NCI-H1417 treated with DMSO at 0.1 percent for 48 hours (cell line): ENCODE results near the gene KAT6B.
"Not testable (repeated sequence)": the region's sequence is repeated elsewhere in the genome, so short reads cannot be mapped to it uniquely, and the experiment has no call there.

Source experiments
- DNase-seq: peaks from one replicate; lab custom pipeline; 2025; lab: John Stamatoyannopoulos, UW

KAT6B gene

DNA sequence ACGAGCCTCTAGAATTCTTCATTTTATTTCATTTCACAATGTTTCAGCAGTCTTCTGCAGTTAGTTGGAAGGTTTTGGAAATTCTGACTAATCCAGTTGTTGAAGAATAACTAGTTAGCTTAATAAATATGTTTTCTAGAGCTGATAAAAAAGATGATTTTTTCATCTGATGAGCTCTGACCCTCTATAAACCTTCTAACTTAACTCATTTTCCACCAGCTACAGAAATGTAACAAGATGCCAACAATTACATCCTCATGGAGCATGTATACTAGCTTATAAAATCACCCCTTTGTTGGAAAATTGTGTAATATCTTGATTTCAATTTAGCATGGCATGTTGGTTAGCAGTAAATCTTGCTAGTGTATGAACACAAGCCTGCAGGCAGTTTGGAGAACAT, 33.1 kb downstream of the KAT6B start:
- DNase-seq: no peak

- no peak for DNase-seq
Observed at GRCh38 chr10:74862625-74863024, 36.2 kb downstream of the KAT6B start.

GRCh38 chr10:74863551-74863950, 37.2 kb downstream of the KAT6B start:
- DNase-seq: no peak

DNA sequence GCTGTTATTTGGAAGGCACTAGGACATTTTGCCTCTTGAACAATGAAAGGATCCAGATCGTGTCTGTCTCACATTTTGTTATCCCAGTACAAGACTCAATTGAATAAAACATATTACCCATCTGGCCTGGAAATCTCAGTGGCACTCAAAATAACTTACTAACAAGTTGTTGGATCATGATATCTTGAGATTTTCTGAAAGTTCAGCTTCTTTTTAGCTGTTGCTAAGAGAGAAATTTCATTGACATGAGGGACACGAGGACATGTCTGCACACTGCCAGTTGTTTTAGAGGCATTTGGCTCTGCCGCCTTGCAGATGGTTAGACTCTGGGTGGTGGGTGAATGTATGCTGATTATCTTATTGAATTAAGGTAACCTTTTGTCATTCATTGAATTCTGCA, 41.0 kb downstream of the KAT6B start:
- DNase-seq: no peak

DNA sequence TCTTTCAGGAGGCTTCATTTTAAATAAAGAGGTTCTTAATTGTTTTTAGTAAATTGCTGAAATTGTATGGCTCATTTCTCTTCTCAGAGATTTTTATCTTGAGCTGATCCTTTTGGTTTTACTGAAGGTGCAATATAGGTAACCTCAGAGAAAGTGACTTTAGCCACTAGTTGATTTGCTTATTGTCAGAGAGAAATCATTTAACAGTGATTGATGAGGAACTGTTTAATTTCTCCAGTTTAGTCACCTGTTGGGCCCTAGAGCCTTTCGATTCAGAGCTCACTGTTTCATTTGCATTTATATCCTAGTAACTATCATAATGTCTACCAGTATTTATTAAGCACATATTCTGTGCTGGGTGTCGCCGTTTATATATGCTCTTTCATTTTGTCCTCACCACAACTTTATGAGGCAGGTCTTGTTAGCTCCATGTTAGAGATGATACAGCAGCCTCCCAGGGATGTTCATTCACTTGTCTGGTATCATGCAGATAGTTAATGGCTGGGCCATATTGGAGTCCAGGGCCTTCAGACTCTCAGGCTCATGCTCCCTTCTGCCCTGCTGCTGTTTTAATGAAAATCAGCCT, 42.1 kb downstream of the KAT6B start:
- no peak for DNase-seq

DNA sequence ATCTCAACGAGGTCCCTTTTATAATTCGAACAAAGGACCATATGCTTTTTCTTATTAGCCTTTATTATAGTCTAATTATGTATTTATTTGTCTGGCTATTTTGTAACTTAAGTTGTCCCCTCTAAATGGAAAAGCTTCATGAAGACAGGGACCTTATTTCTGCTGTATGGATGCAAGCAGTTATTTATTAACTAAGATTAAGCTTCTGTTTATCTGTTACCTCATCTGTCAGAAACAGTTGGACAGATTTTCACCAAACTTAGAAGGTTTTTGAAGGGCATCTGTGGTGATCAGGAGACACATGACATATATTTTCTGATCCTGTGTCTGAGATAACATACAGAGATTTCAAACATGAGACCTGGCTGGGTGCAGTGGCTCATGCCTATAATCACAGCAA, 43.2 kb downstream of the KAT6B start:
- DNase-seq: no peak

DNA sequence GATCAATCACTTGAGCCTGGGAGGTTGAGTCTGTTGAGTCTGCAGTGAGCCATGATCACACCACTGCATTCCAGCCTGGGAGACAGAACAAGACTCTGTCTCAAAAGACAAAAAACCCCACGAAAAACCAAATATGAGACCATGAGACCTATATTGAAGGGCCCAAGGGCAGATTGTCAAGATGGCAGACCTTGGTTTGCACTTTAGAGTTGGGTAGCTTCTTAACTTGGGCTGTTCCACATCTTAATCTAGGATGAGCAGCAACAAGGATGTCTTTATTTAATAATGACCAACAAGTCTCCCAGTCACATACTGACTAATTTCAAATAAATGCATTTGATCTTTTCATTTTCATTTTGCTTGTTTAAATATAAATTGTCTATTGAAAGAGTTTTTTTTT, 43.8 kb downstream of the KAT6B start:
- DNase-seq: no peak

GRCh38 chr10:74871595-74872382, 45.4 kb downstream of the KAT6B start:
- no peak for DNase-seq

- no peak for DNase-seq
Observed at GRCh38 chr10:74873803-74874454, 47.5 kb downstream of the KAT6B start.

GRCh38 chr10:74874649-74875048, 48.2 kb downstream of the KAT6B start:
- DNase-seq: no peak

- DNase-seq: no peak
Observed at GRCh38 chr10:74875068-74875467, 48.7 kb downstream of the KAT6B start.

DNA sequence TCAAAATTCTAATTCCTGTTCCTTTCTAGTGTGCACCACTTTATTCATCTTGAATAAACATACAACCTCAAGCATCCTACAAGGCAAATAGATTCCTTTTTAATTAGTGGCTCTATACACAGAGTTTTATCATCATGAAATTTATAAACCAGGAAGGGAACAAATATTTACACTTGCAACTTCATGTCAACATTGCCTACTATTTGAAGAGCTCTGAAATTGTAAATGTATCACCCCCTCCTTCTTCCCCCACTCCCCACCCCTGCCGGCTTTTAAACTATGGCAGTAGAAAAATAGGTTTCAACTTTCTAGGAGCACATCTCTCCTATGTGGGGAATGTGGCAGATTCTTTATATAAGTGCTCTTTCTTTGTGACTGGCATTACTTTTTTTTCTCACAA, 49.6 kb downstream of the KAT6B start:
- DNase-seq: no peak

- not testable (repeated sequence) for DNase-seq
Observed at GRCh38 chr10:74877054-74877453, 50.7 kb downstream of the KAT6B start.

- DNase-seq: no peak
Observed at GRCh38 chr10:74877898-74878297, 51.5 kb downstream of the KAT6B start.

- DNase-seq: no peak
Observed at GRCh38 chr10:74880041-74880440, 53.6 kb downstream of the KAT6B start.

- DNase-seq: no peak
Observed at GRCh38 chr10:74881253-74881884, 55.0 kb downstream of the KAT6B start.

- DNase-seq: no peak
Observed at GRCh38 chr10:74882427-74882826, 56.0 kb downstream of the KAT6B start.

DNA sequence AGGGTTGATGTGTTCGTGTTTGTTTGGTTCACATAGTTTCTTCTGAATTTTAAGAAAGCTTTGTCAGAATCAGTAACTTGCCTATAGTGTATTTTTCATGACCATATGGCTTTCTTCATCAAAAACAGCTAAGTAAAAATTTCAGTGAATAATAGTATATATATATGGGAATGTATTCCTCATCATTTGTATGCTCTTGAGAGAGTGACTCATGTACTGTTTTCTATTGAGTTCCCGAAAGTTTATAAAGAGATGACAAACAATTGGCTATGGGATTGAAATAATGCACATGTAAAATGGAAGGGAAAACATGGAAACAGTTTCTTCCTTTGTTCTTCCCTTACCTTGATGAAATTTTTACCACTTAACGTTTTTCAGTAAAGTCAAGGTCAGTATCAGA, 56.4 kb downstream of the KAT6B start:
- no peak for DNase-seq

DNA sequence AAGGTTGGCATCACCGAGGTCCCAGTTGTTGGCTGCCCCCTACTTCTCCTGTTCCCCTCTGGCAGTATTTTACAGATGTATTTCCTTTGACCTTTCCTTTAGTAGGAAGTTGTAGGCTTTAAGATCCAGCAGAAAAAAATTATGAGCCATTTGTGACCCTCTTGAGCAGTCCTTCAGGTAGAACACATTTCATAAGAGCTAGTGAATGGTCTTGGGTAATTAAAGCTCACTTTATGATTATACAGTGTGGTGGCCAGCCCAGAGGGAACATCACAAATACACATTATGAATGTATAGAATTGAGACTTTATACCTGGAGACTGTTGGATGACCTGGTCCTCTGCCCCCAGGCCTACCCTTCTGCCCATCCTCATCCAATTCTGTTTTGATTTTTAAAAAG, 57.0 kb downstream of the KAT6B start:
- DNase-seq: no peak

- DNase-seq: no peak
Observed at GRCh38 chr10:74887614-74888284, 61.3 kb downstream of the KAT6B start.

DNA sequence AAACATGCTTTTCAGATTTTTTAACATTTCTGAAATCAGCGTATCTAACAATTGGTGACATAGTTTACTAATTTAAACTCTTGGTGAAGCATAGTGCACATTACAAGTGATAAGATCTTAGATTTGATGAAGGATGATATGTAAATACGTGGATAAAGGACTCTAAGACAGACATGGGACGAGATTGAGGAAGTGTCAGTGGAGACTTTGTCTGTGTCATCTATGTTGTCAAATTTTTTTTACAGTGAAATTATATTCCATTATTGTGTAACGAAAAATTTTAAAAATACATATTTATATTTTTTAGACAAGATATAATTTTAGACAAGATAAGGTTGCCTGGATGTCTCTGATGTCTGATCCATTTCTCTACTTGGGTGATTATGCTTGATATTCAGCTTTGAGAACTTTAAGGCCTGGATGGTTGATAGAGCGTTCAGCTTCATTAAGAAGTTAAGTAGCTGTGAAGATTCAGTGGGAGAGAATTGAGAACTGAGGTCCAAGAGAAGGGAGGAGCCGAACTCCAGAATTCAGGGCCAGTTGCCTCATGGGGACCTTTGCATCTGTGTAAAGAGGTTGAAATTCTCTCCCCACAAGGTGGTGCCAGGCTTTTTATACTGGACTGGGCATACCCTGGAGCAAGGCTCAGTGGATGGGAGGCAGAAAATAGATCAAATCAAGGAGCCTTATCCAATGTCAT, 62.7 kb downstream of the KAT6B start:
- DNase-seq: no peak

DNA sequence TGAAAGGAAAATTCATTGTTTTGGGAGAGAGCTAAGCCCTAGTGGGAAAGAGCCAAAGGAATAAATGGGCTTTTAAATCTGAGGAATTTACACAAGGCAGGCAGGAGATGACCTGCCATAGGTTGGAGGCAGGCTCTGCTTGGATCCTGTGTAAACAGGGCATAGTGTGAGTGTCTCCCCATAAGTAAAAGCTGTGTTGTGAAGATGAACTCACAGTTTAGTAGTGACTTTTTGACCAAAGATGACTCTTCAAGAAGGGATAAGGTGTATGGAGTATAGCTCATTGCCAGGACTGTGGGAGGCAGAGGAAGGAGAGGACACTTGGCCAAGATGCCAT, 63.2 kb downstream of the KAT6B start:
- no peak for DNase-seq
